Astrocyte (in vitro differentiated cells and primary cell): ENCODE data around the gene PTPRN2. TPM values are rescaled to one million over a fixed set of nuclear protein-coding genes. Genes with fewer than 3 reads are reported as not detected.

Source experiments
- DNase-seq: peaks from one replicate; pipeline ENCODE4 v3.0.0-alpha.2; 2010; ENCODE audit warnings: low read depth
- FAIRE-seq: peaks from 2 replicates; lab custom pipeline; 2011; peaks lifted over from hg19 to GRCh38; lab: Jason Lieb, UNC
- H2AFZ ChIP-seq: 2 replicates; pipeline ENCODE4 v1.6.0; 2012; ENCODE audit warnings: low read depth, low read length, inconsistent platforms
- H3K27ac ChIP-seq: 2 replicates; pipeline ENCODE4 v1.5.1; 2011; ENCODE audit warnings: low read depth, low read length, inconsistent platforms
- H3K27me3 ChIP-seq: 2 replicates; pipeline ENCODE4 v1.6.0; 2011; ENCODE audit warnings: low read length, inconsistent platforms; ENCODE audit not compliant: insufficient read depth
- H3K36me3 ChIP-seq: 2 replicates; pipeline ENCODE4 v1.5.1; 2011; ENCODE audit warnings: low read length, inconsistent platforms; ENCODE audit not compliant: insufficient read depth
- H3K4me1 ChIP-seq: 2 replicates; pipeline ENCODE4 v1.5.1; 2011; ENCODE audit warnings: low read length, inconsistent platforms; ENCODE audit not compliant: insufficient read depth
- H3K4me2 ChIP-seq: 2 replicates; pipeline ENCODE4 v1.6.0; 2012; ENCODE audit warnings: low read length, inconsistent platforms
- H3K4me3 ChIP-seq: 2 replicates; pipeline ENCODE4 v1.5.1; 2011; ENCODE audit warnings: low read depth, mild to moderate bottlenecking, low read length, inconsistent platforms; ENCODE audit not compliant: insufficient read depth
- H3K79me2 ChIP-seq: 2 replicates; pipeline ENCODE4 v1.6.0; 2012; ENCODE audit warnings: mild to moderate bottlenecking, low read length, inconsistent platforms; ENCODE audit not compliant: insufficient read depth
- H3K9ac ChIP-seq: 2 replicates; pipeline ENCODE4 v1.6.0; 2012; ENCODE audit warnings: mild to moderate bottlenecking, low read length, inconsistent platforms
- H3K9me3 ChIP-seq: 2 replicates; pipeline ENCODE4 v1.5.1; 2012; ENCODE audit warnings: low read depth, mild to moderate bottlenecking, low read length, inconsistent platforms; ENCODE audit not compliant: insufficient read depth
- H4K20me1 ChIP-seq: 2 replicates; pipeline ENCODE4 v1.6.0; 2012; ENCODE audit warnings: low read length, inconsistent platforms; ENCODE audit not compliant: insufficient read depth
- H3K27ac Mint-ChIP-seq: one replicate; pipeline ENCODE4 v1.8.0; 2021; ENCODE audit warnings: mild to moderate bottlenecking, mixed read lengths; ENCODE audit not compliant: unreplicated experiment
- H3K27me3 Mint-ChIP-seq: one replicate; pipeline ENCODE4 v1.8.0; 2021; ENCODE audit warnings: low read depth, mixed read lengths; ENCODE audit not compliant: unreplicated experiment
- H3K36me3 Mint-ChIP-seq: one replicate; pipeline ENCODE4 v1.8.0; 2021; ENCODE audit warnings: low read depth, mixed read lengths; ENCODE audit not compliant: unreplicated experiment
- H3K4me1 Mint-ChIP-seq: one replicate; pipeline ENCODE4 v1.8.0; 2021; ENCODE audit warnings: low read depth, mixed read lengths; ENCODE audit not compliant: unreplicated experiment
- H3K4me3 Mint-ChIP-seq: one replicate; pipeline ENCODE4 v1.8.0; 2021; ENCODE audit warnings: mild to moderate bottlenecking, moderate library complexity, mixed read lengths; ENCODE audit not compliant: unreplicated experiment
- H3K9me3 Mint-ChIP-seq: one replicate; pipeline ENCODE4 v1.8.0; 2021; ENCODE audit warnings: mild to moderate bottlenecking, mixed read lengths; ENCODE audit not compliant: unreplicated experiment
- EZH2 ChIP-seq: IDR thresholded peaks from 2 replicates; pipeline ENCODE4 v1.6.1; 2012; ENCODE audit warnings: mild to moderate bottlenecking, low read length, inconsistent platforms; ENCODE audit not compliant: insufficient read depth
- total RNA-seq: library from RNA; stranded (reverse); gene quantifications from 2 replicates; pipeline ENCODE4 v1.2.1, GENCODE V29; 2021
- TF ChIP-seq, protein P1 (sequence below): IDR thresholded peaks from 2 replicates; pipeline ENCODE4 v1.5.1; 2011; ENCODE audit warnings: low read depth, mild to moderate bottlenecking, inconsistent platforms, low read length, moderate library complexity; ENCODE audit not compliant: insufficient read depth

Gene PTPRN2
- total RNA-seq, 1 donor from 2014 or later = 0.09 TPM

DNA sequence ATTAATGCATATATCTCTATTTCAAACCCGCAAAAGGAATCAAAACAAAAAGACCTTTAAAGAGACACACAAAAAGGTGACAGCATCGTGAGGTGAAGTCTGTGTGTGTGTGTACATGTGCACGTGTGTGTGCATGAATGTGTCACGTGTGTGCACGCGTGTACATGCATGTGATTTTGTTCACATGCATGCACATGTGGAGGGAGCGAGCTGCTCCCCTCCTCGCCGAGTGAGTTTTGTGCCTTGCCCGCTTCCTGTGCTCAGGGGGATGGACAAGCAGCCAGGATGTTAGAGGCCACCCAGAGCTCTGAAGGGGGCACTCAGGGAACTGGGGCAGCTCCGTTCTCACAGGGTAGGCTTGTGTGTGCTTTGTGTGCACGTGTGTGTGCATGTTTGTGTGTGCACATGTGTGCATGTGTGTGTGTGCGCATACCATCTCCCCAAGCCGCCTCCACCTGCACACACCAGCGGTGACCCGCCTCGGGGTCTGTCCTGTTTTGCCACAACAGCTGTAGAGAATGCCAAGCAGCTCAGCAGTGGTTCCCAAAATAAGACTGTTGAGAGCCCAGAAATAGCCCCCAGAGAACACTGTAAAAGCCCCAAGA, 191.2 kb downstream of the PTPRN2 start:
- H3K27ac ChIP-seq = no peak overlapping the region
- no peaks in the 10 kb centered on the region for H4K20me1 ChIP-seq
- Mint-ChIP-seq H3K4me3 (no peak overlapping the region), H3K27me3 (peaks cover 3% of the 10 kb centered on the region), H3K27ac (no peak overlapping the region), H3K36me3 (no peaks in the 10 kb centered on the region), H3K4me1 (no peaks in the 10 kb centered on the region), H3K9me3 (peaks cover 3% of the 10 kb centered on the region)
- H3K4me2 ChIP-seq = no peak overlapping the region
- DNase-seq (no peak), FAIRE-seq (no peak)
- H3K36me3 ChIP-seq = no peaks in the 10 kb centered on the region
- H3K4me3 ChIP-seq = no peak overlapping the region
- H3K4me1 ChIP-seq = no peaks in the 10 kb centered on the region
- H2AFZ ChIP-seq = no peak overlapping the region
- no peaks in the 10 kb centered on the region for H3K79me2 ChIP-seq
- TF ChIP-seq EZH2 = no peak
- TF ChIP-seq, protein P1, sequence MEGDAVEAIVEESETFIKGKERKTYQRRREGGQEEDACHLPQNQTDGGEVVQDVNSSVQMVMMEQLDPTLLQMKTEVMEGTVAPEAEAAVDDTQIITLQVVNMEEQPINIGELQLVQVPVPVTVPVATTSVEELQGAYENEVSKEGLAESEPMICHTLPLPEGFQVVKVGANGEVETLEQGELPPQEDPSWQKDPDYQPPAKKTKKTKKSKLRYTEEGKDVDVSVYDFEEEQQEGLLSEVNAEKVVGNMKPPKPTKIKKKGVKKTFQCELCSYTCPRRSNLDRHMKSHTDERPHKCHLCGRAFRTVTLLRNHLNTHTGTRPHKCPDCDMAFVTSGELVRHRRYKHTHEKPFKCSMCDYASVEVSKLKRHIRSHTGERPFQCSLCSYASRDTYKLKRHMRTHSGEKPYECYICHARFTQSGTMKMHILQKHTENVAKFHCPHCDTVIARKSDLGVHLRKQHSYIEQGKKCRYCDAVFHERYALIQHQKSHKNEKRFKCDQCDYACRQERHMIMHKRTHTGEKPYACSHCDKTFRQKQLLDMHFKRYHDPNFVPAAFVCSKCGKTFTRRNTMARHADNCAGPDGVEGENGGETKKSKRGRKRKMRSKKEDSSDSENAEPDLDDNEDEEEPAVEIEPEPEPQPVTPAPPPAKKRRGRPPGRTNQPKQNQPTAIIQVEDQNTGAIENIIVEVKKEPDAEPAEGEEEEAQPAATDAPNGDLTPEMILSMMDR = no peak
- H3K27me3 ChIP-seq = no peaks in the 10 kb centered on the region
- no peaks in the 10 kb centered on the region for H3K9me3 ChIP-seq
- no peak overlapping the region for H3K9ac ChIP-seq

DNA sequence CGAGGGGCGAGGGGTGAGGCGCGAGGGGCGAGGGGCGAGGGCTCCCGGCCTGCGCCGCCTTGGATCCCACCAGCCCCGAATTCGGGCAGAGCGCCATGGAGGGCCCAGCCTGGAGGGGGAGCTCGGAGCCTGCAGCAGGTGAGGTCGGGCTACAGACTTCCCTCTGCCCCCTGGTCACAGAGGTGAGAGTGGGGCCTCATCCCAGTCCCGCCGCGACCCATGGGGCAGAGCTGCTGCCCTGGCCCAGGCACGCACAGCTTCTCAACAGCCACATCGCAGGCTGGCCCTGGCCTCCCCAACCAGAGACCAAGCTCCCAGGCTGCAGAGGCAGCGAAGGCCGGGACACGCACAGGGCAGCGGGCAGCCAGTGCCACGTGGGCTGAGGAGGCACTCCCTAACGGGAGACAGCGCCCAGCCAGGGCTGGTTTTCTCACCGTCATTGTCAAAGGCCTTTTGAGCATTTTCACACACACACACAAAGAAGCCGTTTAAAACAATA, 191.8 kb downstream of the PTPRN2 start:
- no peak overlapping the region for H3K27ac Mint-ChIP-seq
- no peaks in the 10 kb centered on the region for H3K27me3 ChIP-seq
- H4K20me1 ChIP-seq = no peaks in the 10 kb centered on the region
- H3K79me2 ChIP-seq = no peaks in the 10 kb centered on the region
- peaks cover 3% of the 10 kb centered on the region for H3K9me3 Mint-ChIP-seq
- H3K27ac ChIP-seq = no peak overlapping the region
- no peaks in the 10 kb centered on the region for H3K36me3 Mint-ChIP-seq
- H3K9me3 ChIP-seq = no peaks in the 10 kb centered on the region
- TF ChIP-seq, protein P1 = no peak
- TF ChIP-seq EZH2 = no peak
- peaks cover 3% of the 10 kb centered on the region for H3K27me3 Mint-ChIP-seq
- H3K4me1 ChIP-seq = no peaks in the 10 kb centered on the region
- no peak overlapping the region for H3K4me3 Mint-ChIP-seq
- FAIRE-seq = no peak
- DNase-seq = no peak
- H3K9ac ChIP-seq = no peak overlapping the region
- H3K4me3 ChIP-seq = no peak overlapping the region
- no peak overlapping the region for H3K4me2 ChIP-seq
- no peak overlapping the region for H2AFZ ChIP-seq
- no peaks in the 10 kb centered on the region for H3K4me1 Mint-ChIP-seq
- H3K36me3 ChIP-seq = no peaks in the 10 kb centered on the region

DNA sequence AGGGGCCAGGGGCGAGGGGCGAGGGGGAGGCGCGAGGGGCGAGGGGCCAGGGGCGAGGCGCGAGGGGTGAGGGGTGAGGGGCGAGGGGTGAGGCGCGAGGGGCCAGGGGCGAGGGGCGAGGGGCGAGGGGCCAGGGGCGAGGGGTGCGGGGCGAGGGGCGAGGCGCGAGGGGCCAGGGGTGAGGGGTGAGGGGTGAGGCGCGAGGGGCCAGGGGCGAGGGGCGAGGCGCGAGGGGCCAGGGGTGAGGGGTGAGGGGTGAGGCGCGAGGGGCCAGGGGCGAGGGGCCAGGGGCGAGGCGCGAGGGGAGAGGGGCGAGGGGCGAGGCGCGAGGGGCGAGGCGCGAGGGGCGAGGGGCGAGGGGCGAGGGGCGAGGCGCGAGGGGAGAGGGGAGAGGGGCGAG, 192.3 kb downstream of the PTPRN2 start:
- no peaks in the 10 kb centered on the region for H3K4me1 ChIP-seq
- FAIRE-seq (no peak), DNase-seq (no peak)
- no peak overlapping the region for H2AFZ ChIP-seq
- peaks cover 3% of the 10 kb centered on the region for H3K27me3 Mint-ChIP-seq
- H3K9me3 ChIP-seq = no peaks in the 10 kb centered on the region
- no peak overlapping the region for H3K4me2 ChIP-seq
- H3K79me2 ChIP-seq = no peaks in the 10 kb centered on the region
- H3K27ac Mint-ChIP-seq = no peak overlapping the region
- no peaks in the 10 kb centered on the region for H4K20me1 ChIP-seq
- H3K9ac ChIP-seq = no peak overlapping the region
- H3K36me3 Mint-ChIP-seq = no peaks in the 10 kb centered on the region
- H3K4me3 Mint-ChIP-seq = no peak overlapping the region
- H3K4me3 ChIP-seq = no peak overlapping the region
- H3K4me1 Mint-ChIP-seq = no peaks in the 10 kb centered on the region
- H3K27me3 ChIP-seq = no peaks in the 10 kb centered on the region
- H3K9me3 Mint-ChIP-seq = peaks cover 3% of the 10 kb centered on the region
- H3K36me3 ChIP-seq = no peaks in the 10 kb centered on the region
- no peak overlapping the region for H3K27ac ChIP-seq
- TF ChIP-seq EZH2 = no peak
- TF ChIP-seq, protein P1 = no peak
